ENCODE results near the gene NUBPL. TPM values are rescaled to one million over a fixed set of nuclear protein-coding genes. Genes with fewer than 3 reads are reported as not detected.

The NUBPL gene
- total RNA-seq, 4 donors from 2014 or later = 1.9 to 45.2 (median 11.6) TPM

DNA sequence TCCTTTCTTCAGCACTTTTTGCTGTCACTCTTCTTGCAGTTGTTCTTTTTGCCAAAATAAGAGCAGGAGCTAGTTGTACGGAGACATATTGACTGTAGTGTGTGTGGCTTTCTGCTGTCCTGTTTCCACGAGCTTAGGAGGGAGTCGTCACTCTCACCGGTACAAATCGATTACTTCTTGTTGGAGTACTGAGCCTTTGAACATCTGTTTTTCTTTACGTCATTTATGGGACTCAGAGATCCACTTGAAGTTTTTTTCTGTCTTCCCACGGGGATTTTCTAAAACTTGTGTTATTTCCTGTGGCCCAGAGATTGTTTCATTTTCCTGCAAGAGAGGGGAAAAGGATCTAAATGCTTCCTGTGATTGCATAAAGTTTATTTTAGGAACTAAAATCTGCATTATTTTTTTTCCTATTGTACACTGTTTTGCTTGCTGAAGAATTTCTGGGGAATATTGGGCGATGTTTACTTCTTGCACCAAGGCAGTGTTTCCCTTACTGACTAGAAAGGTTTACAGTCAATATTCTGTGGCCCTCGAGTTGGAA is 316.1 kb downstream of the NUBPL start:
- Histone ChIP-seq H3K4me3 (no peak overlapping the region), H3K4me1 (no peaks in the 10 kb centered on the region), H3K9me3 (no peaks in the 10 kb centered on the region), H3K27ac (peak overlapping the region in 1 of 4 donors; percentile 32), H3K36me3 (no peaks in the 10 kb centered on the region), H3K27me3 (no peaks in the 10 kb centered on the region)
- TF ChIP-seq EP300 (IDR thresholded peaks at IDR 0.05; ENCODE audit: low read depth) (no peak), CTCF (IDR thresholded peaks at IDR 0.05) (no peak), POLR2AphosphoS5 (IDR thresholded peaks at IDR 0.05) (no peak), POLR2A (IDR thresholded peaks at IDR 0.05) (no peak)
- intact Hi-C loops (cut with DNase I; ENCODE audit: low total_unique reads) (no loop called here), in situ Hi-C loops (cut with MboI; ENCODE audit: low pct_ligation_motif_present in 1 of 4, low pct_unique_long_range_greater_than_20kb in 1 of 4, low sequenced_read_pairs in 3 of 4) (loop anchor here in 1 of 4 donors (25.0 kb wide), 1 partner anchor 265 kb away; no protein-coding TSS in a partner anchor)
- WGBS, 2 donors (ENCODE audit: low coverage in 1 of 2) = 38 to 50% methylated on average over 8 to 9 of the region's 9 CpGs
- DNase-seq = no peak

- Histone ChIP-seq H3K27ac (no peak overlapping the region), H3K27me3 (no peaks in the 10 kb centered on the region), H3K4me3 (no peak overlapping the region), H3K36me3 (no peaks in the 10 kb centered on the region), H3K9me3 (no peaks in the 10 kb centered on the region), H3K4me1 (no peaks in the 10 kb centered on the region)
- TF ChIP-seq POLR2A (IDR thresholded peaks at IDR 0.05) = no peak
- no peak for TF ChIP-seq CTCF (IDR thresholded peaks at IDR 0.05)
- no peak for TF ChIP-seq POLR2AphosphoS5 (IDR thresholded peaks at IDR 0.05)
- TF ChIP-seq EP300 (IDR thresholded peaks at IDR 0.05; ENCODE audit: low read depth) = no peak
- WGBS, 2 donors (ENCODE audit: low coverage in 1 of 2) = 82 to 87% methylated on average over 4 to 7 of the region's 7 CpGs
- no peak for DNase-seq
- in situ Hi-C loops (cut with MboI; ENCODE audit: low pct_ligation_motif_present in 1 of 4, low pct_unique_long_range_greater_than_20kb in 1 of 4, low sequenced_read_pairs in 3 of 4) (loop anchor here in 1 of 4 donors (25.0 kb wide), 1 partner anchor 268 kb away; no protein-coding TSS in a partner anchor), intact Hi-C loops (cut with DNase I; ENCODE audit: low total_unique reads) (no loop called here)
Observed at GRCh38 chr14:31879661-31880348, 318.6 kb downstream of the NUBPL start.

- H3K4me1 ChIP-seq = no peaks in the 10 kb centered on the region
- H3K27me3 ChIP-seq = no peaks in the 10 kb centered on the region
- H3K4me3 ChIP-seq = no peak overlapping the region
- intact Hi-C loops (cut with DNase I; ENCODE audit: low total_unique reads) = no loop called here
- H3K27ac ChIP-seq = no peak overlapping the region
- 63 to 80% methylated on average over 3 to 4 of the region's 4 CpGs for WGBS, 2 donors (ENCODE audit: low coverage in 1 of 2)
- in situ Hi-C loops (cut with MboI; ENCODE audit: low pct_ligation_motif_present in 1 of 4, low pct_unique_long_range_greater_than_20kb in 1 of 4, low sequenced_read_pairs in 3 of 4) = loop anchor here in 1 of 4 donors (25.0 kb wide), 1 partner anchor 269 kb away; no protein-coding TSS in a partner anchor
- TF ChIP-seq EP300 (IDR thresholded peaks at IDR 0.05; ENCODE audit: low read depth) (no peak), POLR2AphosphoS5 (IDR thresholded peaks at IDR 0.05) (no peak), CTCF (IDR thresholded peaks at IDR 0.05) (no peak), POLR2A (IDR thresholded peaks at IDR 0.05) (no peak)
- peak; percentile 13 for DNase-seq
- H3K9me3 ChIP-seq = no peaks in the 10 kb centered on the region
- no peaks in the 10 kb centered on the region for H3K36me3 ChIP-seq
Observed at GRCh38 chr14:31880935-31881334, 319.7 kb downstream of the NUBPL start.

GRCh38 chr14:31881531-31882310 is 320.5 kb downstream of the NUBPL start:
- in situ Hi-C loops (cut with MboI; ENCODE audit: low pct_ligation_motif_present in 1 of 4, low pct_unique_long_range_greater_than_20kb in 1 of 4, low sequenced_read_pairs in 3 of 4) = loop anchor here in 1 of 4 donors (25.0 kb wide), 1 partner anchor 269 kb away; no protein-coding TSS in a partner anchor

More at GRCh38 chr14:31881531-31882310, 320.5 kb downstream of the NUBPL start:
- Histone ChIP-seq H3K4me1 (no peaks in the 10 kb centered on the region), H3K36me3 (no peaks in the 10 kb centered on the region), H3K9me3 (no peaks in the 10 kb centered on the region), H3K27me3 (no peaks in the 10 kb centered on the region), H3K4me3 (no peak overlapping the region), H3K27ac (no peak overlapping the region)
- DNase-seq = no peak
- TF ChIP-seq POLR2A (IDR thresholded peaks at IDR 0.05) (no peak), EP300 (IDR thresholded peaks at IDR 0.05; ENCODE audit: low read depth) (no peak), CTCF (IDR thresholded peaks at IDR 0.05) (no peak), POLR2AphosphoS5 (IDR thresholded peaks at IDR 0.05) (no peak)
- 89 to 90% methylated on average over 3 to 4 of the region's 4 CpGs for WGBS, 2 donors (ENCODE audit: low coverage in 1 of 2)
- intact Hi-C loops (cut with DNase I; ENCODE audit: low total_unique reads) = no loop called here
